Activated CD4-positive, alpha-beta T cell treated with anti-CD3 and anti-CD28 coated beads, Interleukin-2, amount 10 ng/mL, durations not matched to agents 7 days and 5 days (primary cell): ENCODE results near the gene ENO1. TPM values are rescaled to one million over a fixed set of nuclear protein-coding genes. Genes with fewer than 3 reads are reported as not detected.
A peak's percentile ranks its signal among the peaks of the same experiment; 100 is the strongest.
"Not testable (repeated sequence)": the region's sequence is repeated elsewhere in the genome, so short reads cannot be mapped to it uniquely, and the experiment has no call there.

Experiments
- CTCF ChIA-PET: fragments of 350-600 bp; sonication (Branson Sonifier 250); formaldehyde crosslinking; loops from one replicate; lab custom pipeline; 2021; ENCODE audit warnings: antibody characterized with exemption; lab: Charles Lee
- POLR2A ChIA-PET: fragments of 350-600 bp; sonication (Branson Sonifier 250); formaldehyde crosslinking; loops from one replicate; lab custom pipeline; 2021; ENCODE audit warnings: antibody characterized with exemption; lab: Charles Lee
- DNase-seq: peaks from one replicate; pipeline ENCODE4 v3.0.0-alpha.2; 2020
- H3K27ac Mint-ChIP-seq: one replicate; pipeline ENCODE4 v1.8.0; 2021; ENCODE audit warnings: mild to moderate bottlenecking, moderate library complexity, mixed read lengths
- H3K27me3 Mint-ChIP-seq: one replicate; pipeline ENCODE4 v1.8.0; 2021; ENCODE audit warnings: mixed read lengths
- H3K36me3 Mint-ChIP-seq: one replicate; pipeline ENCODE4 v1.8.0; 2021; ENCODE audit warnings: low read depth, mixed read lengths
- H3K4me1 Mint-ChIP-seq: one replicate; pipeline ENCODE4 v1.8.0; 2021; ENCODE audit warnings: mixed read lengths
- H3K4me3 Mint-ChIP-seq: one replicate; pipeline ENCODE4 v1.8.0; 2021; ENCODE audit warnings: mild to moderate bottlenecking, moderate library complexity, mixed read lengths
- H3K9me3 Mint-ChIP-seq: one replicate; pipeline ENCODE4 v1.8.0; 2021; ENCODE audit warnings: mixed read lengths
- total RNA-seq, 2 experiments: library from RNA; stranded (reverse); gene quantifications; one replicate each; pipeline ENCODE4 v1.2.3, GENCODE V29; 2021

ENO1 gene
- total RNA-seq, 2 experiments from 2014 or later: 1,608 to 1,874 TPM

DNA sequence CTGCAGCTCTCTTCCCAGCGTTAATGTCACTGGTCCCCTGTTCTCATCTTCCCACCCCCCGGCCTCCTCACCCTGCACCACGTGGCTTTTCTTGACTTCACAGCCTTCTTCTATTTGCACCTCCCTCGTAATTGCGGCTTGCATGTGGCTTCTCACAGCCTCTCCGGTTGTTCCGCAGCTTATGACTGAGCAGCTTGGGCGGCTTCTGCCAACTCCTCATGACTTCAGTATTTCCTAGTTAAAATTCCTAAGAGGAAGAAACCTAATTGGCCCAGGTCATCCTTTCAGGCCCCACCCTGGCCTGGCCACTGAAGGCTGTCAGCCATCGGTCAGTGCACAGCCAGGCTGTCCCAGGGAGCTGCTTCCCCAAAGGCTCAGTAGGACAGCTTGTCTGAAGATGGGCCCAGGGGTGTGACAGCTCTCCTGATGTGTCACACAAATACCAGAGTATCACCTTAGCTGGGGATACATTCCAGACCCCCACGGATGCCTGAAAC is 52.5 kb downstream of the ENO1 start:
- ChIA-PET POLR2A (no interaction called here), CTCF (interaction anchor here (0.6 to 1.1 kb wide), 3 partner anchors 9 to 257 kb away, joined by 3 to 6 read pairs (median 4); no protein-coding TSS in a partner anchor)
- Mint-ChIP-seq H3K36me3 (no peaks in the 10 kb centered on the region), H3K27me3 (peaks cover 11% of the 10 kb centered on the region), H3K9me3 (no peaks in the 10 kb centered on the region), H3K4me1 (peaks cover 13% of the 10 kb centered on the region), H3K4me3 (no peak overlapping the region), H3K27ac (no peak overlapping the region)
- no peak for DNase-seq

DNA sequence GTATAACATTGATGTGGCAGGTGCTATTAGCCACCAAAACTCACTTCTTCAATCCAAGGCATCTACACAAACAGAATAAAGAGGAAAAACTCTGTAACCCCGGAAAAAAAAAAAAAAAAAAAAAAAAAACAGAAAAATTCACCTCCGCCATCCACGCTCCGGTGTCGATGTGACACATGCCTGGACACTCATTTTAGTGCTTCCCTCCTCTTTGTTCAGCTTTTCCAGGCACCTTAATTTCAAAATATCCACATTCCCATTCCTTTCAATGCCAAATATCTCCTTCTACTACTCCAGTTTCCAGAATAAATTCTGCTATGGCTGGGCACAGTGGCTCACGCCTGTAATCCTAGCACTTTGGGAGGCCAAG is 55.2 kb downstream of the ENO1 start:
- no peak for DNase-seq
- ChIA-PET CTCF (no interaction called here), POLR2A (no interaction called here)
- no peaks in the 10 kb centered on the region for H3K9me3 Mint-ChIP-seq
- H3K36me3 Mint-ChIP-seq: no peaks in the 10 kb centered on the region
- H3K27me3 Mint-ChIP-seq: peaks cover 18% of the 10 kb centered on the region
- H3K4me1 Mint-ChIP-seq: peaks cover 6% of the 10 kb centered on the region
- H3K27ac Mint-ChIP-seq: no peak overlapping the region
- H3K4me3 Mint-ChIP-seq: no peak overlapping the region

DNA sequence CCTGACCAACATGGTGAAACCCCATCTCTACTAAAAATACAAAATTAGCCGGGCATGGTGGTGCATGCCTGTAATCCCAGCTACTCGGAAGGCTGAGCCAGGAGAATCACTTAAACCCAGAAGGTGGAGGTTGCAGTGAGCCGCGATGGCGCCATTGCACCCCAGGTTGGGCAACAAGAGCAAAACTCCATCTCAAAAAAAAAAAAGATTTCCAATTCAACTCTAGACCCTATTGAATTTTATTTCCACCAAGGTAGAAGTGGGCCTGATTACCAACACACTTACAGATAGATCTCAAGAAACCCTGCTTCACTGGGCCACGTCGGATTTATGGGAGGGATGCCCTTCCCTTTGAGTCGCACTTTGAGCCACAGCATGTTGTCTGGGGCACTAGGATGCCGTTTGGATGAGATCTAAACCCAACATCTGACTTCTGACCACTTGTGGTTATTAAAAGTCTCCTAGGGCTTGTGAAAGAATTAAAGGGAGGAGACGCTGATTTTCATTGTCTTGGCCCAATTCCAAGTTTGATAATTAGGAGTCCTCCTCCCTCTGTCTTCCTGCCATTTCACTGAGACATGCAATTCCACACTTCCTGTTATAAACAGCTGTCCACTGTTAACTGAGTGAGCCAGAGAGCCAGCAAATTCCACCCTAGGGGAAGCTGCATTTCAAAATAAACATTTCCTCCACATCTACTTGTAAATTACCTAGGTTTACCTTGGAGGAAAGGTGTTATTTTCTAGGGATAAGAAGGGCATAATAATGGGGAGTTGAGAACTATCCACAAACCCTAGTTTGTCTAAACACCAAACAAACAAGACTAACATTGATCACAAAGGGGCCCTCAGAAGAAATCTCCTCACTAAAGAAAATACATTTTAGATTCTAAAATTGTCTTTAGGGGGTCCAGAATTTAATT is 55.9 kb downstream of the ENO1 start:
- Mint-ChIP-seq H3K27me3 (peaks cover 18% of the 10 kb centered on the region), H3K27ac (no peak overlapping the region), H3K4me3 (no peak overlapping the region), H3K9me3 (no peaks in the 10 kb centered on the region), H3K4me1 (peaks cover 9% of the 10 kb centered on the region), H3K36me3 (no peaks in the 10 kb centered on the region)
- ChIA-PET POLR2A (no interaction called here), CTCF (interaction anchor here (1.2 kb wide), 1 partner anchor 26 kb away, joined by 4 read pairs; no protein-coding TSS in a partner anchor)
- no peak for DNase-seq

DNA sequence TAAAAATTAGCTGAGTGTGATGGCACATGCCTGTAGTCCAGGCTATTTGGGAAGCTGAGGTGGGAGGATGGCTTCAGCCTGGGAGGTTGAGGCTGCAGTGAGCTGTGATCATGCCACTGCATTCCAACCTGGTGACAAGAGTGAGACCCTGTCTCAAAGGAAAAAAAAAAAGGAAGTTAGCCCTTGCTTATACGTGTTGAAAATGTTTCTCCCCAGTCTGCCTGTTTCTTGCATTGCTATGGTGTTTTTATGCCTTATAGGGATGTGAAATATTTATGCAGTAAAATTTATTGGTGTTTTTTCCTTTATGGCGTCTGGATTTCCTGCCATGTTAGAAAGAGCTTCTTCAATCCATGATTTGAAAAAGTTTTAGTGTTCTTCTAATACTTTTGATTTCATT is 57.4 kb downstream of the ENO1 start:
- no peak for DNase-seq
- H3K36me3 Mint-ChIP-seq: peaks cover 2% of the 10 kb centered on the region
- CTCF ChIA-PET: interaction anchor here (0.6 to 2.1 kb wide), 8 partner anchors 21 to 761 kb away, joined by 3 to 8 read pairs (median 3); no protein-coding TSS in a partner anchor
- H3K9me3 Mint-ChIP-seq: no peaks in the 10 kb centered on the region
- H3K27ac Mint-ChIP-seq: peak overlapping the region; percentile 31
- peaks cover 17% of the 10 kb centered on the region for H3K4me1 Mint-ChIP-seq
- no peak overlapping the region for H3K4me3 Mint-ChIP-seq
- H3K27me3 Mint-ChIP-seq: peaks cover 18% of the 10 kb centered on the region
- POLR2A ChIA-PET: no interaction called here

DNA sequence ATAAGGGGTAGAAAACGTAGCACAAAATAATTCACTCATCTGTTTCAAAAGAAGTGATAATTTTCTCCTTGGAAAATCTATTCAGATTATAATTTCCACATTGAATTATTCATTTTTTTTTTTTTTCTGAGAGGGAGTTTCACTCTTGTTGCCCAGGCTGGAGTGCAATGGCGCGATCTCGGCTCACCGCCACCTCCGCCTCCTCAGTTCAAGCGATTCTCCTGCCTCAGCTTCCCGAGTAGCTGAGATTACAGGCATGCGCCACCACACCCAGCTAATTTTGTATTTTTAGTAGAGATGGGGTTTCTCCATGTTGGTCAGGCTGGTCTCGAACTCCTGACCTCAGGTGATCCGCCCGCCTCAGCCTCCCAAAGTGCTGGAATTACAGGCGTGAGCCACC is 59.7 kb downstream of the ENO1 start:
- H3K27ac Mint-ChIP-seq, H3K9me3 Mint-ChIP-seq, H3K4me3 Mint-ChIP-seq, DNase-seq, H3K36me3 Mint-ChIP-seq, POLR2A ChIA-PET: not testable (repeated sequence)
- CTCF ChIA-PET: interaction anchor here (0.7 kb wide), 1 partner anchor 245 kb away, joined by 3 read pairs; no protein-coding TSS in a partner anchor
- Mint-ChIP-seq H3K4me1 (peaks cover 39% of the 10 kb centered on the region), H3K27me3 (peaks cover 15% of the 10 kb centered on the region)

DNA sequence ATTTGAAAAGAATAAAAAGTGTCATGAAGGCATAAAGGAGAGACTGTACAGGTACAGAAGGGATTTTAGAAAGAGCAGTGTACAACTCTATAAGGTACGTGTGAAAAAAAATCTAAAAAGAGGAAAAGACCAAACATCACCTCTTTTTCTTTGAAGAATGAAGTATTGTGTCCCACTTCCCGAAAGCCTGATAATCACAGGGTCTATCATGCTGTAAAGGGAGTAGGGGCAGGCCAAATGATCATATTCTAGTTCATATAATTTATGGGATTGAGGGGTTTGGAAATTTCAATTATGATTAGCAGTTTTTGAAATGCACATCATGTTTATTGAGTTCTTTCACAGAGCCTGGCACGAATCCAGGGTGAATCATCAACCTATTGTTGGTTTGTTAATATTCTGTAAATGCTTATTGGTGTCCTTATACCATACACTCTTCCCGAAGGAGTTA is 60.1 kb downstream of the ENO1 start:
- H3K36me3 Mint-ChIP-seq: peaks cover 2% of the 10 kb centered on the region
- CTCF ChIA-PET: interaction anchor here (0.7 kb wide), 1 partner anchor 246 kb away, joined by 3 read pairs; no protein-coding TSS in a partner anchor
- H3K4me1 Mint-ChIP-seq: peaks cover 40% of the 10 kb centered on the region
- H3K9me3 Mint-ChIP-seq: no peaks in the 10 kb centered on the region
- H3K4me3 Mint-ChIP-seq: peak overlapping the region; percentile 82
- H3K27me3 Mint-ChIP-seq: peaks cover 14% of the 10 kb centered on the region
- no peak for DNase-seq
- H3K27ac Mint-ChIP-seq: peak overlapping the region; percentile 87
- POLR2A ChIA-PET: no interaction called here

DNA sequence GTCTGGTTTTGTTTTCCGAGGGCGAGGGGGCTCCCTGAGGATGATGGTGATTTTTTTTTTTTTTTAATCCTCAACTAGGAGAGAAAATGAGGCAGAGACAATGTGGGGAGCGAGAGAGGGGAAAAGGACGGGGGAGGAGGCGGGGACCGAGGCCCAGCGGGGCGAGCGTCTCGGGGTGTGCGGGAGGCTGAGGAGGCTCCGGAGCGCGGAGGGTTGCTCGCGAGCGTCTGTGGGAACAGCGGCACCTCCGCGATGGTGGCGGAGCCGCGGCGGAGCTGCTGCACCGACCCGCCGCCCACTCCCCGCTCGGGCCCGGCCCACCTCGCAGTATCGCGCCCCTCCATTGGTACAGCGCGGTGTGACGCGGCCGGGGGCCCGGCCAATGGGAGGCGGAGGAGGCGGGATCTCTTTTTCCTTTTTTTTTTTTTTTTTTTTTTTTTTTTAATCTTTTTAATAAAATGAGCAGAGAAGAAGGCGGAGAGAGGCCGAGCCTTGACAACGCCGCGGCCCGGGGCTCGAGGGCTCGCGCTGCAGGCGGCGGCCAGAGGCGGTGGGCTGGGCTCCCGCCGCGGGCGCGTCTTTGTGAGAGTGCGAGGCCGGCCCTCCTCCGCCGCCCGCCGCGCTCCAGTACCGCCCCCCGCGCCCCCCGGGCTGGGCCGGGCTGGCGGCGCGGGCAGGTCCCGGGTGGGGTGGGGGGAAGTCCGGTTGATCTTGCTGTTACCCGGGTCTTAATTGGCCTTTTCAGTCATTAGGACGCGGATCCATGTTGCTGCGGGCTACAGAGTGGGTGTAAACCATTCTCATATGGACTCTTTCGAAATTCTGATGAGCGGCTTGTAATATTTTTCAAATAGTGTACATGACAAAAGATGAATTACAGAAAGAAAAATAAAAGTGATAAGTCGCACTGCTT is 60.8 kb downstream of the ENO1 start, which contains the start of gene RERE:
Gene RERE (minus strand): TSS at position 229 of the 913 bp plus-strand sequence.
- POLR2A ChIA-PET: no interaction called here
- CTCF ChIA-PET: interaction anchor here (1.4 kb wide), 1 partner anchor 18 kb away, joined by 5 read pairs; no protein-coding TSS in a partner anchor
- DNase-seq: peak; percentile 94
- Mint-ChIP-seq H3K4me1 (peaks cover 45% of the 10 kb centered on the region), H3K4me3 (peak within 1 kb of the TSS; percentile 89), H3K27ac (peak within 1 kb of the TSS; percentile 97), H3K9me3 (no peaks in the 10 kb centered on the region), H3K36me3 (peaks cover 2% of the 10 kb centered on the region), H3K27me3 (peaks cover 13% of the 10 kb centered on the region)

DNA sequence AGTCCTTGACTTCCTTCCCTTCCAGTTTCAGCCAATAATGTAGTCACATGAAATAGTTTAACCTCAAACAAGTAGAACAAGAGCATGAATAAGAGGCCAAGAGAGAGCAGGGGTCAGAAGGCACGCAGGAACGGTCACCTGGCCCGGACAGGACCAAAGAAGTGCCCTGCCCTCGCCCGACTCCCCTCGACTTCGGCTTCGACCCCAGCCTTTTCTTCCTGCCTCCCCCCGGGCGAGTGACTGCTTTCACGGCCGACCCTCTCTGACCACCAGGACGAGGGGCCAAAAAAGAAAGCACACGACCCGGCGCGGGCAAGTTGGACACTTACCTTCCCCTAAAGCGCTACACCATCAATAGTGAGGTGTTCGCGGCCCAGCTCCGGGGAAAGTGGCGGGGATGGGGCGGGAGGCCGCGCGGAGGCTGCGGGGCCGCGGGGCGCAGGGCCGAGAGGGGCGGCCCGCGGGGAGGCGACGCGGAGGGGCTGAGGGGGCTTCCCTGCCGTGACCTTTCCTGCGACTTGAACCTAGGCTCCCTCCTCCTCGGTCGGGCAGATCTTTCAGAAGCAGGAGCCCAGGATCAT is 61.6 kb downstream of the ENO1 start:
- H3K27me3 Mint-ChIP-seq: peaks cover 11% of the 10 kb centered on the region
- H3K4me3 Mint-ChIP-seq: peak overlapping the region; percentile 89
- peaks cover 2% of the 10 kb centered on the region for H3K36me3 Mint-ChIP-seq
- peak overlapping the region; percentile 97 for H3K27ac Mint-ChIP-seq
- no peaks in the 10 kb centered on the region for H3K9me3 Mint-ChIP-seq
- H3K4me1 Mint-ChIP-seq: peaks cover 44% of the 10 kb centered on the region
- CTCF ChIA-PET: interaction anchor here (1.4 to 2.6 kb wide), 3 partner anchors 17 to 188 kb away, joined by 3 to 7 read pairs (median 5); no protein-coding TSS in a partner anchor
- POLR2A ChIA-PET: no interaction called here
- DNase-seq: peak; percentile 10

DNA sequence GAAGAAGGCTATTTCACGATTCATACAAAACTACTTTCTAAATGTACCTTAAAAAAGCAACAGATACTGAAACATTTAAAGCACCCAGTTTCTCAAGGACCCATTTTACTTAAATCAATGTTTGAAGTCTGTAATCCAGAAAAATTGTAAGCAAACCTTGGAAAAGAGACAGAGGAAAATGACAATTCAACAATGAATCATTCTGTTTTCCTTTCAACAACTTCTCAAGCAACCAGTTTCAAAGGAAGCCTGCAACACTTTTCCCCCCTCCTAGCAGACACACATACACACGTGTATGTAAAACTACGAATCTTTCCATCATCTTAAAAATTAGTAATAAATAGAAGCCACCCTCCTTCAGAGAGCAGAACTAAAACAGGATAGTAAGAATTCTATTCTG is 62.2 kb downstream of the ENO1 start:
- Mint-ChIP-seq H3K4me3 (peak overlapping the region; percentile 89), H3K27ac (peak overlapping the region; percentile 97), H3K36me3 (peaks cover 2% of the 10 kb centered on the region), H3K27me3 (peaks cover 8% of the 10 kb centered on the region), H3K4me1 (peaks cover 42% of the 10 kb centered on the region), H3K9me3 (no peaks in the 10 kb centered on the region)
- CTCF ChIA-PET: interaction anchor here (1.4 to 2.6 kb wide), 2 partner anchors 33 to 189 kb away, joined by 3 to 7 read pairs; no protein-coding TSS in a partner anchor
- DNase-seq: no peak
- POLR2A ChIA-PET: no interaction called here

DNA sequence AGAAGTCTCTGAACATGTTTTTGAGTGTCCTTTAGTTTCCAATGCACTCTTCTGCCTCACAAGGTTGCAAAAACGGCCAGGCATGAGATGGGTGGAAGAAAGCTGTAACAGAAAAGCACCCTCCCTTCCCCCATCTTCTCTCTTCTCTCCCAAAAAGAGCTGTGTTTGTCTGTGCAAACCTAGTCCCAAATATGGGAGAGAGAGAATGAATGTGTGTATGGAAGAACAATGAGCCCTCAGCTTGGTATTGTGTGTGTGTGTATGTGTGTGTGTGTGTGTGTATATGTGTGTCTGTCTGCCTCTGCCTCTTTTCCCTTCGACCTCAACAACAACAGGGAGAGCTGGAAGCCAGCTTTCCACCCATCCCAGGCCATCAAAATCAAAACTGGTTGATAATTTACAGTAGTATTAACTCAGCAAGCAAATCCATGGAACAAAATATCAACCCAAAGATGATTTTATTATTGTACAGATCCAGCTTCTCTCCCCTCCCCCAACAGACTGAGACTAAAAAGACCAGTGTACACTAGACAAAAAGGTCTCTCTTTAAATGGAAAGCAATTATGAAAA is 62.8 kb downstream of the ENO1 start:
- Mint-ChIP-seq H3K4me3 (peak overlapping the region; percentile 89), H3K27me3 (peaks cover 4% of the 10 kb centered on the region), H3K4me1 (peaks cover 42% of the 10 kb centered on the region), H3K36me3 (peaks cover 2% of the 10 kb centered on the region), H3K9me3 (no peaks in the 10 kb centered on the region), H3K27ac (peak overlapping the region; percentile 97)
- no peak for DNase-seq
- CTCF ChIA-PET: interaction anchor here (1.4 to 2.6 kb wide), 2 partner anchors 33 to 189 kb away, joined by 3 to 7 read pairs; no protein-coding TSS in a partner anchor
- POLR2A ChIA-PET: interaction anchor here (0.5 kb wide), 1 partner anchor 115 kb away, joined by 3 read pairs; no protein-coding TSS in a partner anchor

DNA sequence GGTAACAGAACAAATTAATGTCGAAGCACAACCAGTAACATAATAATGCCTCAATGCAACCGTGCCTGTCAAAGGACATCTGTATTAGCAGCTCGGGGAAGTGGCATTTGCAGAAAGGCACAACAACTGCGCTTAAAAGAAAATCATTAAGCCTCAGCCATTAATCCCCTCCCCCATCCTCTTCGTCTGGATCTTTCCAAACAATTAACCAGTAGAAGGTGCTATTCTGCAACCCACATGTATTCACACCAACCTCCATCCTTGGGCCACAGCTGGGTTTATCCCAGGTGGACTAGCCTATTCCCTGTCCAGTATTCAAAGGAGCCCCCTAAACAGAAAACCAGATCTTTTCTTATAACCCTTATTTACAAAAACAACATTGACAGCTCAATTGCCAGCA is 63.6 kb downstream of the ENO1 start:
- Mint-ChIP-seq H3K9me3 (no peaks in the 10 kb centered on the region), H3K36me3 (peaks cover 2% of the 10 kb centered on the region), H3K4me3 (peak overlapping the region; percentile 7), H3K27ac (no peak overlapping the region), H3K4me1 (peaks cover 42% of the 10 kb centered on the region), H3K27me3 (peaks cover 2% of the 10 kb centered on the region)
- no peak for DNase-seq
- ChIA-PET POLR2A (no interaction called here), CTCF (interaction anchor here (2.6 kb wide), 1 partner anchor 34 kb away, joined by 7 read pairs; no protein-coding TSS in a partner anchor)
